Neural cell (in vitro differentiated cells): Measurements from ENCODE around the gene ATP1A4. TPM values are rescaled to one million over a fixed set of nuclear protein-coding genes. Genes with fewer than 3 reads are reported as not detected.

Experiments
- H2AFZ ChIP-seq: fragments of 200-600, 300-800 bp; sonication (generic), shearing (Covaris generic); 2 replicates; pipeline ENCODE4 v1.6.0; 2014; ENCODE audit warnings: low read depth, mild to moderate bottlenecking, antibody characterized with exemption, low read length, moderate library complexity
- H3F3A ChIP-seq: fragments of 200-600 bp; shearing (Covaris generic); 2 replicates; pipeline ENCODE4 v1.6.1; 2016; ENCODE audit warnings: mild to moderate bottlenecking, moderate library complexity, mixed read lengths, antibody characterized with exemption, low read length; ENCODE audit not compliant: insufficient read depth, poor library complexity, severe bottlenecking
- H3K27ac ChIP-seq: fragments of 200-600, 300-800 bp; sonication (generic), shearing (Covaris generic); 2 replicates; pipeline ENCODE4 v1.5.1; 2014; ENCODE audit warnings: mild to moderate bottlenecking, low read length, moderate library complexity
- H3K27me3 ChIP-seq: fragments of 300-800, 200-600 bp; sonication (generic), shearing (Covaris generic); 2 replicates; pipeline ENCODE4 v1.6.0; 2014; ENCODE audit warnings: mild to moderate bottlenecking, low read depth, low read length, moderate library complexity; ENCODE audit not compliant: insufficient read depth
- H3K36me3 ChIP-seq: fragments of 300-800, 200-600 bp; sonication (generic), shearing (Covaris generic); 2 replicates; pipeline ENCODE4 v1.5.1; 2014; ENCODE audit warnings: mild to moderate bottlenecking, antibody characterized with exemption, low read length, moderate library complexity; ENCODE audit not compliant: insufficient read depth
- H3K4me2 ChIP-seq: fragments of 300-800, 200-600 bp; sonication (generic), shearing (Covaris generic); 2 replicates; pipeline ENCODE4 v1.6.0; 2014; ENCODE audit warnings: mild to moderate bottlenecking, low read length
- H3K4me3 ChIP-seq: fragments of 300-800, 200-600 bp; sonication (generic), shearing (Covaris generic); 2 replicates; pipeline ENCODE4 v1.5.1; 2014; ENCODE audit warnings: mild to moderate bottlenecking, low read length, moderate library complexity
- H3K79me2 ChIP-seq: fragments of 200-600 bp; shearing (Covaris generic); replicated peaks from 2 replicates; pipeline ENCODE4 v1.6.0; 2014; ENCODE audit warnings: mild to moderate bottlenecking, low read length, moderate library complexity; ENCODE audit not compliant: insufficient read depth
- H3K9ac ChIP-seq: fragments of 300-800, 200-600 bp; sonication (generic), shearing (Covaris generic); 2 replicates; pipeline ENCODE4 v1.6.1; 2016; ENCODE audit warnings: mild to moderate bottlenecking, low read length, mixed read lengths
- H3K9me2 ChIP-seq: fragments of 200-600 bp; shearing (Covaris generic); 2 replicates; pipeline ENCODE4 v1.6.1; 2016; ENCODE audit warnings: mild to moderate bottlenecking, low read length, mixed read lengths; ENCODE audit not compliant: insufficient read depth
- H3K9me3 ChIP-seq: fragments of 200-600, 300-800 bp; sonication (generic), shearing (Covaris generic); 2 replicates; pipeline ENCODE4 v1.6.1; 2016; ENCODE audit warnings: mild to moderate bottlenecking, mixed run types, low read length, moderate library complexity, mixed read lengths
- H4K20me1 ChIP-seq: fragments of 200-600 bp; shearing (Covaris generic); 2 replicates; pipeline ENCODE4 v1.6.1; 2016; ENCODE audit warnings: mild to moderate bottlenecking, mixed run types; ENCODE audit not compliant: insufficient read depth
- EP300 ChIP-seq: fragments of 450-650 bp; conservative IDR thresholded peaks from 2 replicates; pipeline ENCODE4 v1.6.1; 2014; ENCODE audit warnings: antibody characterized with exemption, mild to moderate bottlenecking, moderate library complexity; ENCODE audit not compliant: poor library complexity, severe bottlenecking
- EZH2 ChIP-seq: fragments of 200-600, 300-800 bp; shearing (Covaris generic), sonication (generic); IDR thresholded peaks from 2 replicates; pipeline ENCODE4 v1.6.1; 2014; ENCODE audit warnings: antibody characterized with exemption, low read length, borderline replicate concordance, mild to moderate bottlenecking; ENCODE audit not compliant: insufficient read depth, poor library complexity, severe bottlenecking
- MXI1 ChIP-seq: fragments of 450-650 bp; conservative IDR thresholded peaks from 2 replicates; pipeline ENCODE4 v1.6.1; 2014; ENCODE audit warnings: antibody characterized with exemption, mild to moderate bottlenecking; ENCODE audit not compliant: poor library complexity, severe bottlenecking
- POLR2AphosphoS5 ChIP-seq: IDR thresholded peaks from 2 replicates; pipeline ENCODE4 v1.6.1; 2012
- RAD21 ChIP-seq: fragments of 450-650 bp; conservative IDR thresholded peaks from 2 replicates; pipeline ENCODE4 v1.6.1; 2014; ENCODE audit warnings: antibody characterized with exemption, mild to moderate bottlenecking, moderate library complexity
- SMC3 ChIP-seq: fragments of 450-650 bp; conservative IDR thresholded peaks from 2 replicates; pipeline ENCODE4 v1.6.1; 2014; ENCODE audit warnings: antibody characterized with exemption, mild to moderate bottlenecking, moderate library complexity; ENCODE audit not compliant: poor library complexity
- TAF1 ChIP-seq: IDR thresholded peaks from 2 replicates; pipeline ENCODE4 v1.6.1; 2012; ENCODE audit warnings: low read depth
- polyA plus RNA-seq: library from polyadenylated mRNA; depleted of rRNA; stranded (reverse); fragments of >200 nt; gene quantifications from 2 replicates; pipeline ENCODE4 v1.2.3, GENCODE V29; 2014
- TF ChIP-seq, protein P1 (sequence below): IDR thresholded peaks from 2 replicates; pipeline ENCODE4 v1.6.1; 2012; ENCODE audit warnings: borderline replicate concordance
- TF ChIP-seq, protein P2 (sequence below): fragments of 450-650 bp; IDR thresholded peaks from 2 replicates; pipeline ENCODE4 v1.5.1; 2014; ENCODE audit warnings: antibody characterized with exemption, mild to moderate bottlenecking, moderate library complexity; ENCODE audit not compliant: poor library complexity, severe bottlenecking

ATP1A4 gene
- polyA plus RNA-seq, 1 donor from 2014 or later: not detected

DNA sequence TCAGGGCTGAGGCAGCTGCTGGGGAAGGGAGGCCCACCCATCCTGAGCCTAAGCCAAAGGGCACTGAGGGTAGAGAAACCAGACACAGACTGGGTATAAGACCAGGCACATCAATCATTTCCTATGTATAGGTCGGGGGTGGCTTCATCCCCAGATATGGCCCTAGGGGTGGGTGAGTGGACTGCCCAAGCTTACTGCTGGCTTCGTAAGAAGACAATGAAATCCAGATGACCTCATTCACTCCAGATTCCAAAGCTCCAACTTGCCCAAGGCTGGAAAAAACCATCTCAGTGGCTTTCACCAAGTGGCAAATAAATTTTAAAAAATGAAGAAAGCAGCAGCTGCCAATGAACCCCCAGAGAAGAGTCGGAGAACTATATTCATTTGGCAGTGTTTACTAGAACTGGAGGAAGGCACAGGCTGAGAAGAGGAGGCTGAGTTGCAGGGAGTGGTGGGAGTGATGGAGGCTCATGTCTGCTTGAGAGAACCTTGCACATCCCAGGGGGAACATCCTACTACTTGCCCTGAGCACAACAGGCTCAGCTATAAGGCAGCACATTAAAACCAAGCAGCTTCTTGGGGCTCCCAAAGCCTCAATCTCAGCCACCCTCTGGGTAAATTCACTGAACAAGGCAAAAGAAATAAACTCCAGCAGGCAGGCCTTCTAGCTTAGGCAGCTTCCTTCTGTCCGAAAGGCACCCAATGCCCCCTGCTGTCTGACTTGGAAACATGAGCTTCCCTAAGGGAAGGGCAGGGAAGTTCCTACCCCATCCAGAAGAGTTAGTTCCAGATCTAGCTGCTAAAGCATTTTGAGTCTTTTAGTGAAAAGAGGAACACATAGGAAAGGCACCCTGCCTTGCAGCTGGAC, 67.9 kb downstream of the ATP1A4 start:
- no peak overlapping the region for H3K9ac ChIP-seq
- H2AFZ ChIP-seq: no peak overlapping the region
- H3K36me3 ChIP-seq: peaks cover 23% of the 10 kb centered on the region
- no peaks in the 10 kb centered on the region for H3K9me3 ChIP-seq
- no peaks in the 10 kb centered on the region for H3K27me3 ChIP-seq
- no peaks in the 10 kb centered on the region for H3K9me2 ChIP-seq
- H3F3A ChIP-seq: no peaks in the 10 kb centered on the region
- H4K20me1 ChIP-seq: no peaks in the 10 kb centered on the region
- no peak overlapping the region for H3K4me2 ChIP-seq
- no peak overlapping the region for H3K27ac ChIP-seq
- no peaks in the 10 kb centered on the region for H3K79me2 ChIP-seq
- TF ChIP-seq TAF1: no peak
- TF ChIP-seq, protein P1, sequence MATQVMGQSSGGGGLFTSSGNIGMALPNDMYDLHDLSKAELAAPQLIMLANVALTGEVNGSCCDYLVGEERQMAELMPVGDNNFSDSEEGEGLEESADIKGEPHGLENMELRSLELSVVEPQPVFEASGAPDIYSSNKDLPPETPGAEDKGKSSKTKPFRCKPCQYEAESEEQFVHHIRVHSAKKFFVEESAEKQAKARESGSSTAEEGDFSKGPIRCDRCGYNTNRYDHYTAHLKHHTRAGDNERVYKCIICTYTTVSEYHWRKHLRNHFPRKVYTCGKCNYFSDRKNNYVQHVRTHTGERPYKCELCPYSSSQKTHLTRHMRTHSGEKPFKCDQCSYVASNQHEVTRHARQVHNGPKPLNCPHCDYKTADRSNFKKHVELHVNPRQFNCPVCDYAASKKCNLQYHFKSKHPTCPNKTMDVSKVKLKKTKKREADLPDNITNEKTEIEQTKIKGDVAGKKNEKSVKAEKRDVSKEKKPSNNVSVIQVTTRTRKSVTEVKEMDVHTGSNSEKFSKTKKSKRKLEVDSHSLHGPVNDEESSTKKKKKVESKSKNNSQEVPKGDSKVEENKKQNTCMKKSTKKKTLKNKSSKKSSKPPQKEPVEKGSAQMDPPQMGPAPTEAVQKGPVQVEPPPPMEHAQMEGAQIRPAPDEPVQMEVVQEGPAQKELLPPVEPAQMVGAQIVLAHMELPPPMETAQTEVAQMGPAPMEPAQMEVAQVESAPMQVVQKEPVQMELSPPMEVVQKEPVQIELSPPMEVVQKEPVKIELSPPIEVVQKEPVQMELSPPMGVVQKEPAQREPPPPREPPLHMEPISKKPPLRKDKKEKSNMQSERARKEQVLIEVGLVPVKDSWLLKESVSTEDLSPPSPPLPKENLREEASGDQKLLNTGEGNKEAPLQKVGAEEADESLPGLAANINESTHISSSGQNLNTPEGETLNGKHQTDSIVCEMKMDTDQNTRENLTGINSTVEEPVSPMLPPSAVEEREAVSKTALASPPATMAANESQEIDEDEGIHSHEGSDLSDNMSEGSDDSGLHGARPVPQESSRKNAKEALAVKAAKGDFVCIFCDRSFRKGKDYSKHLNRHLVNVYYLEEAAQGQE: no peak
- TF ChIP-seq, protein P2, sequence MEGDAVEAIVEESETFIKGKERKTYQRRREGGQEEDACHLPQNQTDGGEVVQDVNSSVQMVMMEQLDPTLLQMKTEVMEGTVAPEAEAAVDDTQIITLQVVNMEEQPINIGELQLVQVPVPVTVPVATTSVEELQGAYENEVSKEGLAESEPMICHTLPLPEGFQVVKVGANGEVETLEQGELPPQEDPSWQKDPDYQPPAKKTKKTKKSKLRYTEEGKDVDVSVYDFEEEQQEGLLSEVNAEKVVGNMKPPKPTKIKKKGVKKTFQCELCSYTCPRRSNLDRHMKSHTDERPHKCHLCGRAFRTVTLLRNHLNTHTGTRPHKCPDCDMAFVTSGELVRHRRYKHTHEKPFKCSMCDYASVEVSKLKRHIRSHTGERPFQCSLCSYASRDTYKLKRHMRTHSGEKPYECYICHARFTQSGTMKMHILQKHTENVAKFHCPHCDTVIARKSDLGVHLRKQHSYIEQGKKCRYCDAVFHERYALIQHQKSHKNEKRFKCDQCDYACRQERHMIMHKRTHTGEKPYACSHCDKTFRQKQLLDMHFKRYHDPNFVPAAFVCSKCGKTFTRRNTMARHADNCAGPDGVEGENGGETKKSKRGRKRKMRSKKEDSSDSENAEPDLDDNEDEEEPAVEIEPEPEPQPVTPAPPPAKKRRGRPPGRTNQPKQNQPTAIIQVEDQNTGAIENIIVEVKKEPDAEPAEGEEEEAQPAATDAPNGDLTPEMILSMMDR: peak; percentile 59
- peak; percentile 72 for TF ChIP-seq SMC3
- TF ChIP-seq RAD21: peak; percentile 63
- TF ChIP-seq EZH2: no peak
- no peak overlapping the region for H3K4me3 ChIP-seq

DNA sequence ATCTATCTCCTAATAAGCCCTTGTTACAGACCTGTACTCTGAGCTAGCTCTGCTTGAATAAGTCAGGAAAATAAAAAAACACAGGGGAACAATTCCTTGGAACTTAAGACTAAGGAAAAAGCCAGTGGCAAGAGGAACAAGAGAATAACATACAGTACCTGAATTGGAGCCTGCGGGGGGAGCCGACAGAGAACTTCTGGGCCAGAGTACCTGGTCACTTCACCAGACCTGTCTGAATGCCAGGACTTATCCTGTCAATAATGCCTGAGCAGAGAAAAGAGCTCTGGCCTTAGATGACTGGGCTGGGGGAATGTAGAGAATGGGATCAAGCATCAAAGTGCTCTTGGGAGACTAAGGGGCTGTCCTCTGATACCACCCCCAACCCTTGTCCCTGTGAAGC, 68.9 kb downstream of the ATP1A4 start:
- H3K9me2 ChIP-seq: no peaks in the 10 kb centered on the region
- H2AFZ ChIP-seq: no peak overlapping the region
- H3F3A ChIP-seq: no peaks in the 10 kb centered on the region
- no peaks in the 10 kb centered on the region for H3K9me3 ChIP-seq
- H3K9ac ChIP-seq: no peak overlapping the region
- H3K4me2 ChIP-seq: no peak overlapping the region
- no peaks in the 10 kb centered on the region for H3K27me3 ChIP-seq
- no peak overlapping the region for H3K4me3 ChIP-seq
- no peaks in the 10 kb centered on the region for H4K20me1 ChIP-seq
- no peak overlapping the region for H3K27ac ChIP-seq
- peaks cover 23% of the 10 kb centered on the region for H3K36me3 ChIP-seq
- TF ChIP-seq RAD21 (no peak), EP300 (no peak), SMC3 (no peak), TAF1 (no peak), EZH2 (no peak), POLR2AphosphoS5 (no peak), MXI1 (no peak)
- TF ChIP-seq, protein P1: no peak
- TF ChIP-seq, protein P2: no peak
- no peaks in the 10 kb centered on the region for H3K79me2 ChIP-seq
